GM19023 (cell line): ENCODE results near the gene HMX3.

Experiments used
- ATAC-seq: cut with Tn5 transposase; IDR thresholded peaks from one replicate; pipeline ENCODE4 v1.9.1; 2021; ENCODE audit warnings: mild to moderate bottlenecking, moderate library complexity; ENCODE audit not compliant: unreplicated experiment

HMX3 gene

DNA sequence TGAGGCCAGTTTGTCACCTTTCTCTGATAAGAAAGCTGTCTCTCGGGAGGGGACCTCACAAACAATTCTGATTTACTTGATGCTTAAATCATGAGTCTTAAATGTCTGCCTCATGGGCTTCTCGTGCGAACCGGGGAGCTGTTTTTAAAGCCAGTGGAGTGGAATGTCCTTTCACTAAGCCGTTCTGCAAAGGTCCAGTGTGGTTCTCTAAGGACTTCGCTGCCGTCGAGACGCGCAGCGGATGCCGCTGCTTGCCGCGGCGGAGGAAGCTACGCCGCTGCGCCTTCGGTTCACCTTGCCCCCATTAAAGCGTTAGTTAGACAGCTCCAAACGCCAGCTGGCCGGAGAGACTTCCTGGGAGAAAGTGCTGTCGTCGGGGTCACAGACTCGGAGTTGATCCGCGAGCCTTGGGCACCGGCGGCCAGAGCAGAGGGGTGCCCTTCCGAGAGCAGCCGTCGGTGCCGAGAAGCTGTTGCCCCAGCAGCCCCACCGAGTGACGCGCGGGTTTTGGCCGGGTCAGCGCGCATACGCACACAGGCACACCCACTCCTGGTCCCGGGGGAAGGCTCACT, 1.3 kb upstream of the HMX3 start:
- no peak for ATAC-seq

GRCh38 chr10:123134915-123135414, 805 bp upstream of the HMX3 start:
- no peak for ATAC-seq

DNA sequence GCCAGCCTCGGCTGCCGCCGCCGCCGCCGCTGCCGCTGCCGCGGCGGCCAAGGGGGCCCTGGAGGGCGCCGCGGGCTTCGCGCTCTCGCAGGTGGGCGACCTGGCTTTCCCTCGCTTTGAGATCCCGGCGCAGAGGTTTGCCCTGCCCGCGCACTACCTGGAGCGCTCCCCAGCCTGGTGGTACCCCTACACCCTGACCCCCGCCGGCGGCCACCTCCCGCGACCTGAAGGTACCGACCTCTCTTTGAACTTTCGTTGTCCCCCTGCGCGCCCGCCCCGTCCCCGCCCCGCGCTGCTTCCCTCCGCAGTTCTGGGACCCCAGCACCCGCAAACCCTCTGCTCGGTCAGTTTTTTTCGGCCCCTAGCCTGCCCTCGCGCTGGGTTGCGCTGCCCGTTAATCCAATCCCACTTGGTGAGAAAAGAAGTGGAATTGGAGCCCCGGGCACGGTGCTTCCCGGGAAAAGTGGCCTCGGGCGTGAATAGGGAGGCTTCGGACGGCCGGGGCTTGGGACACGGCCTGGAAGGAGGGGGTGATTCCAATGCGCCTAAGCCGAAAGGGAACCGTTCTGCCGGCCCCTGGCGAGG, 543 bp downstream of the HMX3 start:
- ATAC-seq, result no peak

- no peak for ATAC-seq
Observed at GRCh38 chr10:123136806-123137642, 1.3 kb downstream of the HMX3 start.

- no peak for ATAC-seq
Observed at GRCh38 chr10:123139165-123139520, 3.4 kb downstream of the HMX3 start.

GRCh38 chr10:123139521-123140163, 3.9 kb downstream of the HMX3 start:
- no peak for ATAC-seq

DNA sequence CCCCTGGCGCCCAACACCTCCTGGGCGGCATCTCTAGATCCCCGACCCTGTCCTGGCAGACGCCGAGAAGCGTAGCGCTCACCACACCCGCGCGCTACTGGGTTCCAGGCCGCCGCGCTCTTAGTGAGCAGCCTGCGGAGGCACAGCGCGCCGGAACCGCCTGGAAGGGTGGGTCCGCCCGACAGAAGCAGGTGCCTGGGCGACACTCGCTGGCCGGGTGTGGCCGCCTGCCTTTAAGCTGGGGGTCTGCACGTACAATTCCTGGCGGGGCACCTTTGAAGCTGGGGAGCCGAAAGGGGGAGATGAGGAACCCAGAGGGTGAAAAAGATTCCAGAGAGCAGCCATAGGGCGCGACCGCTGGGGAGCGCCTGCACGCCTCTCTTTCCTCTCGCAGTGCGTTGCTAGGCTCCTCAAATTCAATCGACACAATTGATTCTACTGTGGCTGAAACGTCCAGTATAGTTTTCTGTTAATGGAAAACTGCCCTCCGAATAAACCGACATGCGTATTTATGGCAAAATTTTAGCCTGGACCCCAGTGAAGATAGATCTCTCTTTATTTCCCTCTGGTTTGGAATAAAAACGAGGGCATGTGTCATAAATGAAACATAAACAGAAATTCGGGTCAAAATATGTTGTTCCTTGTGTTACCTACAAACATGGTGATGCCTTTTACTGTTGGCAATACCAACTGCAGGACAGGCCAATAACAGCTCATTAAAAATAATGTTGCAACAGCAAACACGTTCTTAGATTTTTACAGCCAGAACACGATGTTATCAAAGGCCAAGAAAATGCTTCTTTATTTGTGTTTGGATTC, 4.6 kb downstream of the HMX3 start:
- no peak for ATAC-seq

DNA sequence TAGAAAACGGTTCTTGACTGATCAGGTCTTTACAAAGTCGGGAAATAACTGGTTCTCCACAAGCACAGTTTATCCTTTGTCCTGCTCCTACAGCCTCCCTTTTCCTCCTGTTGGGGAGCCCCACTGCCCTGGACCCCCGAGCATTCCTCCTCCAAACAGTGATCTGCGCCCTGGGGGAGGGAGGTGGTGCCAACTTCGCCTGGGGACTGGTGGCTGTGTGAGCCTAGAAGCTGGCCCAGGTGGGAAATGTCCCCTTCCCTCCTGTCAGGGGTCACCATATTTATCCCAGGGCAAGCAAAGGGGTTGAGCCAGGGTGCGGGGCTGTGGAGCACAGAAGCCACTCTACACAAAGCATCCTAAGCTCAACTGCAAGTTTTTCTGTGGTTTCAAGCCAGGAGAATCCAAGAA, 5.2 kb downstream of the HMX3 start:
- no peak for ATAC-seq

DNA sequence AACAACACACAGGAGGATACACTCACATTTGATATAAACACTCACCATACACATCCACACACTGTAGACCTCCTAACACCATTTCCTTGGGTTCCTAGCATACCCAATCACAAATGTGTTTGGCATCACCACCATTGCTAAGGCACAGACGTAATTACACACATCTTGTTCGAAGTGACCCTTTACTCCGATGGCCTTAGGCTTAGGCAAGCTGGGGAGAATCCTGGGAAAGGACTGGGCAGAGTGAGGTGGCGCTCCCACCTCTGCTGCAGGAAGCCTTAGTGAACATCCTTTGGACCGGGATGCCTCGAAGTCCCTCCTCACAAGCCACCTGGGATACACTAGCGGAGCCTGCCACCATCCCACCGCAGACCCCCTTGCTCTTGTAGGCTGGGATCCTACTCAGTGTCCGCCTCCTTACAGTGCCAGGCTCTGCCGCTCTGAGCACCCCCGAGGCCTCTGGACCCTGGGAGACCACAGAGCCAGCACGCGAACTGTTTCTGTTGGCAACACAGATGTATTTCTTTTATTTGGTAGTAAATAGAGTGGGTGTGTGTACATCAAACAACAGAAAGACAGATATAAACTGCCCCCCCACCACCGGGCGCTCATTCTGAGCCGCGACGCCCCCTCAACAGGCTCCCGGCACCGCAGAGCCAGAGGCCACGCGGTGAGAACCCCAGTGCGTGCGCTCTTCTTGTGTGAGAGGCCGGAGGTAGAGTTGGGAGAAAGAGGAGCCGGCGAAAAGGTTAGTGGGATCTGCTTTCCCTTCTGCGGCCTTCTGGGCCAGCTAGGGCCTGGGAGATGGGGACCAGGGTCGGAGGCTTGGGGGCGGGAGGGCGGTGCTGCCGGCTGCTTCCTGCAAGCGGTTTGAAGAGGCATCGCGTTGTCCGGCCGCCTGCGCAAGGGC, 6.3 kb downstream of the HMX3 start:
- no peak for ATAC-seq

DNA sequence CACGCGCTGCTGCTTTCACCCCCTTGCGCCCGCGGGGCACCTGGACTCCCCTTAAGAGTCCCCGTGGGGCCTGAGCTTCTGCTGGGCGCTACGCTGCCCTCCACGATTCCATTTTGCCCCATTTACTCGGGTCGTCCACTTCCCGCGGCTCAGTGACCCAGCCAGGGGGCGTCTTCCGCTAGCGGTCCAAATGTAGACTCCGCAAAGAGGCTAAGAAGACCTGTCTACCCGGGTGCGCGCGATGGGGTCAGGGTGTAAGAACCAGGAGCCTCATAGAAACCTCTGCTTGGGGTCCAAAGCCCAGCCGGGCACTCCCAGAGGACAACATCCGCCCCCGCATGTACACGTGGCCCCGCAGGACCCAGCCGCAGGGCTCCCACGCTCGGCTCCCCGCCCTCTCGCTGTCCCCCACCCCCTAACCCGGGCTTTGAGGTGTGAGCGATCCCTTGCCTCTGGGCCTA, 7.0 kb downstream of the HMX3 start:
- ATAC-seq, result no peak

GRCh38 chr10:123143162-123143824, 7.5 kb downstream of the HMX3 start:
- ATAC-seq, result no peak

DNA sequence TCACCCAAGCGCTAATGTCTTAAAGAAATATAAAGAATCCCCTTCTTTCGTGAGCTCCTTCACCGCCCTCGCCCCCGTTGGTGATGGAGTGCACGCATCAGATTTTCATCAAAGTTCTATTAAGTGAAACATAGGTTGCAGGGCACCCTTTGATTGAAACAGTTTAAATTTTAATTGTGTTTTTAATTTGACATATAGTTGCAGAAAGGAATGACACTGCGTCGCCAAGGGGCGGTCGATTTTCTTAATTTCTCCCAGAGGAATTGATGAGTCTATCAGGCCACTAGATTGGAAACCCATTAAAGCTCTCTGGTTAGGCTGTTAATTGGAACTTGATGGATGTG, 8.0 kb downstream of the HMX3 start:
- no peak for ATAC-seq

DNA sequence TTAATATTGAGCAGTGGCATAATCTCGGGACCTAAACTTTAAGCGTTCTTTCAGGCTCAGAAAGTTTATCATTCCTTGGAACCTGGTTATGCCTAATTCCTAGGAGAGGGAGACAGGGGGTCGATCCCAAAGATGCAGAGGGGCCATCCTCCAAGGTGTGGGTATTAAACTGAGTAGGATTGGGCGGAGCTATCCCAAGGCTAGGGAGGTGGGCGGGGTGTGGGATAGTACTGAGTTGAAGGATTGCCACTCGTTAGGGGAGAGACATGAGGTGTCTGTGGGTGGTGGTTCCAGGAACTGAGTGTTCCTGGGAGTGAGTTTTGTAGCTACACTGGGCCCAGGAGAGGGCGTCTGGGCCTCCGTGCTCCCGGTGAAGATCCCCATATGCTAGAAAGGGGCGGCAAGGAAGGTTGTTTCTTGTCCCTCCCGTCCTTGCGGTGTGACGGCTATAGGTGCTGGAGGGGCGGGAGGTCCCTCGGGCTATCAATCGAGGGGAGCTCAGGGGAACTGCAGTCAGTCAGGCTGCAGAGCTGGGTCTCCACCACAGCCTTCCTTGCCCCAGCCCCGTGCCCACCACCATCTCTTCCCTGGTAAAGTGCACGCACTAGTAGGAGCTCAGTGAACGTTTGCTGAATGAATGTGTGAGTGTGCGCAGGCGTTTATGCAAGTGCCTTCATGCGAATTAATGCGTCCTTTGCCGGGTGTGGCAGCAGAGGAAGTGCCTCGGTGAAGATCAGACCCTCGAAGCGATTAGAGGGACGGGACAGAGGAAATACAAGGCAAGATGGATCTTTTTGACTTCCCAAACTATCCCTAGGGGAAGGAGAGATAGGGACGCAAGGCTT, 9.1 kb downstream of the HMX3 start:
- no peak for ATAC-seq

DNA sequence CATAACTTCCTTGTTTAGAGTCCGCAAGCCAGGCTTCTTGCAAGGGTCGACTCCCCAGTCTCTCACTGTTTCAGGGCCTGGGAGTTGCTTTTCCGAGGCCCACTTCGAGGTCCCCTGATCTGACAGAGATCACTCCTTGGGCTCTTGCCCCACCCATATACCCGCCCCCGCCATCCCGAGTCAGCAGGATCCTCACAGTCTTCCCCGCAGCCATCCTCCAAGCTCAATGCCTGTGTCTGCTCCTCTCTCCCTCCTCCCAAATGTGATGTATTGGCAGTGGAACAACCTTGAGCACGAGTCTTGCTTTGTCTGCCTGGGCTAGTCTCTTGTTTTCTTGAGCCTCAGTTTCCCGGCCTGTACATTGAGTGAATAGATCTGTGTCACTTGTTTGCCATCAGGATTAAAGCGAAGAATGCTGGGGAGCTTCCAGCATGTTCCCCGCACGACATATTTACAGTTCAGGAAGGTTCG, 9.8 kb downstream of the HMX3 start:
- no peak for ATAC-seq

GRCh38 chr10:123146013-123146893, 10.5 kb downstream of the HMX3 start:
- no peak for ATAC-seq

DNA sequence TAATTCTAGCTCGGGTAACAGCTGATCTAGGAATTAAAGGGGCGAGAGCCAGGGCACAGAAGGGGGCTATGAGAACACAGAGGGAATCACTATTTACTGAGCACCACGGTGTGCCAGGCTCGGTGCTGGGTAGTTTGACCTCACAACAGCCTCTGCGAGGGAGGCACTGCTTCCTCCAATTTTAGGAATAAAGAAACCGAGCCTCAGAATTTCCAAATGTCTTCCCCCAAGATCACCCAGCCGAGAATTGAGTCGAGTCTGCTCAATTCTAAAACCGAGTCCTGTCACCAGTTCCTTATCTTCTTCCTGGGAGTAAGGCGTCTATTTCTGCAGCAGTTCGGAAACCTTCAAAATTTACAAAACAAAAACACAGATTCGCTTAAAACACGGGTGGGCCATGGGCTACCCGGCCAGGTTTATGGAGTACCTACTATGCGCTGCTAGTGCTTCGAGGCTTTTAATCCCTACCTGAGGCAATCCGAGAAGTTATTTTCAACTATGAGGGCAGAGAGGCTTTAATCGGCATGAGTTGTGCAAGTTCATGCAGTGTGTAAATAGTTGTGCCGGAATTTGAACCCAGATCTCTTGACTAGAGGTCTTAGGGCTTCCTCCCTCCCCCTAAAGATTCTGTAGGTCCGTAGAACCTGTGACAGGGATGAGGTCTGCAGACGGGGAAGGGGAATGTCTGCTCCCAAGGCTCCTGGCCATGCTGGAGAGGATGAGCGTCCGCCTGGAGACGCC, 11.3 kb downstream of the HMX3 start:
- ATAC-seq, result no peak
